Fibroblast of pulmonary artery (primary cell): ENCODE results near the gene EAPP.

Experiments
- DNase-seq: peaks from one replicate; pipeline ENCODE4 v3.0.0-alpha.2; 2010; ENCODE audit warnings: low read depth
- H3K4me3 ChIP-seq: replicated peaks from 2 replicates; pipeline ENCODE4 v1.5.1; 2011; ENCODE audit warnings: low read depth, mild to moderate bottlenecking, control low read depth, low read length, moderate library complexity
- CTCF ChIP-seq: IDR thresholded peaks from 2 replicates; pipeline ENCODE4 v1.5.1; 2011; ENCODE audit warnings: mild to moderate bottlenecking, control low read depth, low read length, inconsistent platforms; ENCODE audit errors: missing control alignments

EAPP gene

GRCh38 chr14:34496679-34497513 lies 42.6 kb downstream of the EAPP start:
- peak; percentile 32 for TF ChIP-seq CTCF
- H3K4me3 ChIP-seq, result no peak overlapping the region
- peak; percentile 99 for DNase-seq

- H3K4me3 ChIP-seq, result no peak overlapping the region
- no peak for TF ChIP-seq CTCF
- peak; percentile 70 for DNase-seq
These were observed 43.4 kb downstream of the EAPP start for GRCh38 chr14:34496007-34496678.

DNA sequence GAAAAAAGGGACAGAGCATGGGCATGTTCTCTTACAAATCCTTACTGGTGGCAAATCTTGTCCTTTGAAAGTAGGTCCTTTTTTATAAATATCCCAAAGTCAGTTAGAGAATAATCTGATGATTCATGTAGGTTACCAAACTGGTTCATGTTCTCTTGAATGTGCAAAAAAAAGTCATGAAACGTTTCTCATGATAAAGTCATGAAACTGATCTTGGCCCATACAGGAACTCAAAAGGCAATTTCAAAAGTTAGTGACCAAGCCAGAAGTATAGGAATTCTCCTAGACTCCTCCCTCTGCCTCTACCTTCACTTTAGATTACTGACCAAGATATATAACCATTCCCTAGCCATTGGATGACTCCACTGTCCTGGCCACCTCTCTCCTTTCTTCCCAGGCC lies 50.2 kb downstream of the EAPP start:
- H3K4me3 ChIP-seq, result no peak overlapping the region
- DNase-seq, result peak; percentile 18

DNA sequence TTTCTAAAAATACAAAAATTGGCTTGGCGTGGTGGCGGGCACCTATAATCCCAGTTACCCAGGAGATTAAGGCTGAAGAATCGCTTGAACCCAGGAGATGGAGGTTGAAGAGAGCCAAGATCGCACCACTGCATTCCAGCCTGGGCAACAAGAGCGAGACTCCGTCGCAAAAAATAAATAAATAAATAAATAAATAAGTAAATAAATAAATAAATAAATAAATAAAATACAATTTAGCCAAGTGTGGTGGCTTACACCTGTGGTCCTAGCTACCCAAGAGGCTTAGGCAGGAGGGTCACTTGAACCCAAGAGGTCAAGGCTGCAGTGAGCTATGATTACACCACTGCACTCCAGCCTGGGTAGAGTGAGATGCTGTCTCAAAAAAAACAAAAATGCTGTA lies 51.0 kb downstream of the EAPP start:
- DNase-seq, result no peak
- H3K4me3 ChIP-seq, result no peak overlapping the region
- TF ChIP-seq CTCF, result no peak

More for the DNA sequence above, 50.2 kb downstream of the EAPP start:
- no peak for TF ChIP-seq CTCF

GRCh38 chr14:34484726-34485125 lies 54.8 kb downstream of the EAPP start:
- DNase-seq, result no peak
- H3K4me3 ChIP-seq, result no peak overlapping the region
- TF ChIP-seq CTCF, result no peak

DNA sequence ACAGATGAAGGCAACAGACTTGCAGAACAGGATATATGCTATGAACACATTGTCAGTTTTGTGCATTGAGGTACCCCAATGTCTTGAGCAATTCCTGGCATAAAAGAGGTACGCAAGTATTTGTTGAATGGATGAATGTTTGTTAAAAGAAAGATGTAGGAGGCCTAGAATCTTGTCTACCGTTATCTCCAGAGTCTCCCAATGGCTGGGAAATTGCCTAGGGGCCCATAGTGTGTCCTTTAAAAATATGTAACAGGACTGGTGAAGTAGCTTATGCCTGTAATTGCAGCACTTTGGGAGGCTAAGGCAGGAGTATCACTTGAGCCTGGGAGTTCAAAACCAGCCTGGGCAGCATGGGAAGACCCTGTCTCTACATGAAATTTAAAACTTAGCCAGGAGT lies 57.0 kb downstream of the EAPP start:
- no peak overlapping the region for H3K4me3 ChIP-seq
- no peak for DNase-seq
- TF ChIP-seq CTCF, result no peak
